ENCODE results near the gene GAGE13. TPM values are rescaled to one million over a fixed set of nuclear protein-coding genes. Genes with fewer than 3 reads are reported as not detected.

GAGE13 gene
- total RNA-seq, 1 experiment from 2014 or later: not detected

DNA sequence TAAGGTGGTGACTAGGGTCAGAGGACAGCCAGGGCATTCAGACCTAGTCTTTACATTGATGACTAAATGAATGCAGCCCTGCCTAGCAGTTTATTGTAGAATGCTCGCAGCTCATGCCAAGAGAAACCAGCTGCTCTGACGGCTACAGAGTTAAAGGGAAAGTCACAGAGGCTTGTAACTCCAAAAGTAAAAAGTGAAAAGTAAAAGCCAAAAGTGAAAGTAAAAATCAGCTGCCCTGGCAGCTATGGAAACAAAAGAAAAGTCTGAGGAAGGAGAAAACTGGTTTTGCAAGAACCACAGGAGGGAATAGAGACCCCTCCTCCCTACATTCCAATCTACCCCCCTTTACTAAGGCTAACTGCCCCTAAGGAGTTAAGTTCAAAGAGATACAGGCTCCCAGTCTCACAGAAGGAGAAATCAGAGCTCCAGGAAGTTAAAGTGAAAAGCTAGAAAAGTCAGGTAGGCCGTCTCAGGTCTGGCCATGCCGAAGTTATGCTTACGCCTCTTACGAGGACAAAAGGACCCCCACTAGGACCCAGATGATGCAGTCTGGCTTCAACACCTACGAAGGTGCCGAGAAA lies 21.9 kb upstream of the GAGE13 start:
- H4K20me1 ChIP-seq (ENCODE audit: insufficient read depth): no peaks in the 10 kb centered on the region
- peak overlapping the region; percentile 53; the same call in 1 of the 2 replicates for H3K4me2 ChIP-seq
- H3K79me2 ChIP-seq (ENCODE audit: low read depth): no peaks in the 10 kb centered on the region
- ChIA-PET POLR2A (ENCODE audit: unreplicated experiment) (interaction anchor here (0.6 kb wide), 1 partner anchor 37 kb away, joined by 5 read pairs; no protein-coding TSS in a partner anchor), CTCF (no interaction called here)
- no peak overlapping the region; the same call in 1 of the 2 replicates for H3K4me3 ChIP-seq
- H3K36me3 ChIP-seq (ENCODE audit: low read depth): no peaks in the 10 kb centered on the region
- no peak overlapping the region for H2AFZ ChIP-seq
- intact Hi-C loops (cut with micrococcal nuclease; ENCODE audit: unreplicated experiment): no loop called here
- no peak overlapping the region for H3K27ac ChIP-seq
- no peaks in the 10 kb centered on the region for H3F3A ChIP-seq (ENCODE audit: insufficient read depth, low read depth)
- no peak for TF ChIP-seq EZH2 (IDR thresholded peaks at IDR 0.05; ENCODE audit: low read depth)
- no peak for TF ChIP-seq CTCF (conservative IDR thresholded peaks at IDR 0.05)
- no peaks in the 10 kb centered on the region for H3K9me3 ChIP-seq (ENCODE audit: insufficient read depth, low read depth)
- H3K9me2 ChIP-seq (ENCODE audit: insufficient read depth): no peaks in the 10 kb centered on the region
- H3K4me1 ChIP-seq (replicated peaks; ENCODE audit: insufficient read depth): no peaks in the 10 kb centered on the region
- H3K27me3 ChIP-seq (ENCODE audit: insufficient read depth, low read depth): no peaks in the 10 kb centered on the region
- DNase-seq: no peak
- BruUV-seq (replicated peaks): no TSS peak

DNA sequence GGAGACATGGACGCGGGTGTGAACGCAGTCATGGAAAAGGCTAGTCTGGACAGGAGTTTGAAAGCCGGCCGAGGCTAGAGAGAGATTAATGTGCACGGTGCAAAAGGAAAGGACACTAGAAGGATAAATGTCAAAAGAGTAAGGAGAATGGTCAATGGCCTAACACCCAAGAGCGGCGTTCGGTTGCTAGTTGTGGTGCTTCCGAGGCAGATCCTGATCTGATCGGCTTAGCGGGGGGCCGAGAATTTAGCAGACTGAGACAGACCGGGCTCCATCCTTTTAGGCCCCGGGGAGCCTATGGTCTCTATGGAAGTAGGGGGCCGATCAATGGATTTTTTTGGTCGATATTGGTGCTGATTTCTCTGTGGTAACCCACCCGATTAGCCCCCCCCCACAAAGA lies 21.0 kb upstream of the GAGE13 start:
- no peaks in the 10 kb centered on the region for H4K20me1 ChIP-seq (ENCODE audit: insufficient read depth)
- TF ChIP-seq CTCF (conservative IDR thresholded peaks at IDR 0.05) (no peak), EZH2 (IDR thresholded peaks at IDR 0.05; ENCODE audit: low read depth) (no peak)
- intact Hi-C loops (cut with micrococcal nuclease; ENCODE audit: unreplicated experiment): no loop called here
- no peak overlapping the region for H3K4me3 ChIP-seq
- H3K27me3 ChIP-seq (ENCODE audit: insufficient read depth, low read depth): no peaks in the 10 kb centered on the region
- no peak for DNase-seq
- no peaks in the 10 kb centered on the region for H3K9me3 ChIP-seq (ENCODE audit: insufficient read depth, low read depth)
- no peak overlapping the region for H2AFZ ChIP-seq
- no peaks in the 10 kb centered on the region for H3K79me2 ChIP-seq (ENCODE audit: low read depth)
- H3F3A ChIP-seq (ENCODE audit: insufficient read depth, low read depth): no peaks in the 10 kb centered on the region
- no peaks in the 10 kb centered on the region for H3K4me1 ChIP-seq (replicated peaks; ENCODE audit: insufficient read depth)
- BruUV-seq (replicated peaks): no TSS peak
- no peaks in the 10 kb centered on the region for H3K9me2 ChIP-seq (ENCODE audit: insufficient read depth)
- no peak overlapping the region for H3K4me2 ChIP-seq
- no peak overlapping the region for H3K27ac ChIP-seq
- no peaks in the 10 kb centered on the region for H3K36me3 ChIP-seq (ENCODE audit: low read depth)
- ChIA-PET CTCF (no interaction called here), POLR2A (ENCODE audit: unreplicated experiment) (no interaction called here)

- ChIA-PET POLR2A (ENCODE audit: unreplicated experiment) (no interaction called here), CTCF (no interaction called here)
- H4K20me1 ChIP-seq (ENCODE audit: insufficient read depth): no peaks in the 10 kb centered on the region
- TF ChIP-seq CTCF (conservative IDR thresholded peaks at IDR 0.05) (no peak), EZH2 (IDR thresholded peaks at IDR 0.05; ENCODE audit: low read depth) (no peak)
- no peak overlapping the region for H2AFZ ChIP-seq
- H3K79me2 ChIP-seq (ENCODE audit: low read depth): no peaks in the 10 kb centered on the region
- no peak for DNase-seq
- H3K9me3 ChIP-seq (ENCODE audit: insufficient read depth, low read depth): no peaks in the 10 kb centered on the region
- H3K27ac ChIP-seq: no peak overlapping the region
- no peaks in the 10 kb centered on the region for H3K9me2 ChIP-seq (ENCODE audit: insufficient read depth)
- no peaks in the 10 kb centered on the region for H3F3A ChIP-seq (ENCODE audit: insufficient read depth, low read depth)
- no peaks in the 10 kb centered on the region for H3K36me3 ChIP-seq (ENCODE audit: low read depth)
- intact Hi-C loops (cut with micrococcal nuclease; ENCODE audit: unreplicated experiment): no loop called here
- no TSS peak for BruUV-seq (replicated peaks)
- H3K4me3 ChIP-seq: no peak overlapping the region
- H3K4me2 ChIP-seq: no peak overlapping the region
- H3K27me3 ChIP-seq (ENCODE audit: insufficient read depth, low read depth): no peaks in the 10 kb centered on the region
- no peaks in the 10 kb centered on the region for H3K4me1 ChIP-seq (replicated peaks; ENCODE audit: insufficient read depth)
Observed at GRCh38 chrX:49312176-49312575, 19.2 kb upstream of the GAGE13 start.
